HepG2 (cell line): ENCODE data around the gene CCDC82. TPM values are rescaled to one million over a fixed set of nuclear protein-coding genes. Genes with fewer than 3 reads are reported as not detected.

ENCODE experiments used
- CREB1 ChIP-seq, 2 experiments: fragments of 450-650 bp in 1 of 2; IDR thresholded peaks; 2 replicates each; pipeline ENCODE4 v1.6.1; 2016 to 2017; ENCODE audit warnings: control low read depth in 1 of 2, mild to moderate bottlenecking in 1 of 2, missing compliant biosample characterization in 1 of 2, missing genetic modification characterization in 1 of 2
- CSRNP1 ChIP-seq: sonication (generic); formaldehyde crosslinking; IDR thresholded peaks from 2 replicates; pipeline ENCODE4 v1.8.1; 2023; ENCODE audit warnings: mild to moderate bottlenecking, missing genetic modification reagents
- DZIP1 ChIP-seq: sonication (generic); formaldehyde crosslinking; IDR thresholded peaks from 2 replicates; pipeline ENCODE4 v1.5.0; 2020; ENCODE audit warnings: mild to moderate bottlenecking, missing genetic modification reagents
- KDM5A ChIP-seq: fragments of 200-600 bp; sonication (generic); IDR thresholded peaks from 2 replicates; pipeline ENCODE4 v1.7.0; 2018; ENCODE audit warnings: antibody characterized with exemption, mild to moderate bottlenecking, low read length, borderline replicate concordance
- PHF21A ChIP-seq: sonication (generic); formaldehyde crosslinking; IDR thresholded peaks from 2 replicates; pipeline ENCODE4 v1.5.0; 2020; ENCODE audit warnings: mild to moderate bottlenecking, missing genetic modification reagents
- POGZ ChIP-seq: sonication (generic); formaldehyde crosslinking; IDR thresholded peaks from 2 replicates; pipeline ENCODE4 v1.4.0; 2020; ENCODE audit warnings: mild to moderate bottlenecking, missing genetic modification reagents
- TCF7 ChIP-seq: sonication (generic); IDR thresholded peaks from 2 replicates; pipeline ENCODE4 v1.6.1; 2016; ENCODE audit warnings: antibody characterized with exemption, low read depth
- TFDP1 ChIP-seq: IDR thresholded peaks from 2 replicates; pipeline ENCODE4 v1.6.1; 2016; ENCODE audit warnings: missing compliant biosample characterization, missing genetic modification reagents, borderline replicate concordance
- THAP11 ChIP-seq: IDR thresholded peaks from 2 replicates; pipeline ENCODE4 v1.6.1; 2016; ENCODE audit warnings: missing biosample characterization, missing genetic modification reagents
- ZNF431 ChIP-seq: sonication (generic); formaldehyde crosslinking; IDR thresholded peaks from 2 replicates; pipeline ENCODE4 v1.9.0; 2022; ENCODE audit warnings: missing genetic modification reagents, low read depth, mild to moderate bottlenecking, borderline replicate concordance
- ZNF83 ChIP-seq: sonication (generic); formaldehyde crosslinking; IDR thresholded peaks from 2 replicates; pipeline ENCODE4 v1.4.0; 2020; ENCODE audit warnings: missing genetic modification reagents, mild to moderate bottlenecking, borderline replicate concordance
- ZSCAN20 ChIP-seq: sonication (generic); formaldehyde crosslinking; IDR thresholded peaks from 2 replicates; pipeline ENCODE4 v1.4.0; 2020; ENCODE audit warnings: missing genetic modification reagents, mild to moderate bottlenecking, borderline replicate concordance
- polyA plus RNA-seq, 8 experiments: library from polyadenylated mRNA; depleted of rRNA in 3 of 8; stranded (reverse) in 7 of 8; unstranded in 1 of 8; fragments of >200 nt; fragmentation: Illumina TruSeq in 4 of 8; extraction: Trizol in 4 of 8; gene quantifications; 2 replicates each; pipeline versions ENCODE4 v1.2.1 to v1.2.3, GENCODE V29; 2011 to 2016; ENCODE audit warnings: low read depth in 4 of 8, missing spikeins in 1 of 8, mixed read lengths in 1 of 8; ENCODE audit not compliant: insufficient read depth in 1 of 8
- total RNA-seq, 5 experiments: library from RNA; depleted of rRNA; stranded (reverse); fragments of >200 nt; fragmentation: Illumina TruSeq; extraction: Trizol; gene quantifications; 2 replicates each; pipeline ENCODE4 v1.2.3, GENCODE V29; 2016; ENCODE audit warnings: low read depth in 1 of 5
- TF ChIP-seq, protein P1 (sequence below): sonication (generic); formaldehyde crosslinking; IDR thresholded peaks from 2 replicates; pipeline ENCODE4 v1.4.0; 2020; ENCODE audit warnings: missing genetic modification reagents
- TF ChIP-seq, protein P2 (sequence below): sonication (generic); formaldehyde crosslinking; IDR thresholded peaks from 2 replicates; pipeline ENCODE4 v1.4.0; 2020; ENCODE audit warnings: missing genetic modification reagents
- TF ChIP-seq, protein P3 (sequence below): sonication (generic); IDR thresholded peaks from 2 replicates; pipeline ENCODE4 v1.6.1; 2016; ENCODE audit warnings: low read depth, borderline replicate concordance

CCDC82 gene
- total and polyA plus RNA-seq, 2 of the 13 experiments (the other 11 are each of a cell fraction or from before 2014, with no cell fraction given), result 19.7 to 25.7 TPM

GRCh38 chr11:96388891-96389719, 607 bp downstream of the CCDC82 start (continued):
- peak; percentile 31; the same call in 1 of the 2 replicates for TF ChIP-seq ZSCAN20 (CRISPR knock-in tag)
- TF ChIP-seq CSRNP1 (CRISPR knock-in tag), result 0 out of 2 replicates have a peak, but pooled peaks have one; percentile 10
- TF ChIP-seq CREB1 (IDR thresholded peaks at IDR 0.05), result peak; percentile 19; the same call in 1 of the 2 replicates
- TF ChIP-seq CREB1 (CRISPR knock-in tag; IDR thresholded peaks at IDR 0.05), result no peak
- no peak for TF ChIP-seq THAP11 (CRISPR knock-in tag)
- TF ChIP-seq, protein P1, sequence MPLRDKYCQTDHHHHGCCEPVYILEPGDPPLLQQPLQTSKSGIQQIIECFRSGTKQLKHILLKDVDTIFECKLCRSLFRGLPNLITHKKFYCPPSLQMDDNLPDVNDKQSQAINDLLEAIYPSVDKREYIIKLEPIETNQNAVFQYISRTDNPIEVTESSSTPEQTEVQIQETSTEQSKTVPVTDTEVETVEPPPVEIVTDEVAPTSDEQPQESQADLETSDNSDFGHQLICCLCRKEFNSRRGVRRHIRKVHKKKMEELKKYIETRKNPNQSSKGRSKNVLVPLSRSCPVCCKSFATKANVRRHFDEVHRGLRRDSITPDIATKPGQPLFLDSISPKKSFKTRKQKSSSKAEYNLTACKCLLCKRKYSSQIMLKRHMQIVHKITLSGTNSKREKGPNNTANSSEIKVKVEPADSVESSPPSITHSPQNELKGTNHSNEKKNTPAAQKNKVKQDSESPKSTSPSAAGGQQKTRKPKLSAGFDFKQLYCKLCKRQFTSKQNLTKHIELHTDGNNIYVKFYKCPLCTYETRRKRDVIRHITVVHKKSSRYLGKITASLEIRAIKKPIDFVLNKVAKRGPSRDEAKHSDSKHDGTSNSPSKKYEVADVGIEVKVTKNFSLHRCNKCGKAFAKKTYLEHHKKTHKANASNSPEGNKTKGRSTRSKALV (CRISPR knock-in tag), result peak; percentile 10; the same call in 1 of the 2 replicates
- no peak for TF ChIP-seq POGZ
- 0 out of 2 replicates have a peak, but pooled peaks have one; percentile 14 for TF ChIP-seq ZNF431 (CRISPR knock-in tag)
- TF ChIP-seq PHF21A (CRISPR knock-in tag), result peak; percentile 64
- TF ChIP-seq, protein P2, sequence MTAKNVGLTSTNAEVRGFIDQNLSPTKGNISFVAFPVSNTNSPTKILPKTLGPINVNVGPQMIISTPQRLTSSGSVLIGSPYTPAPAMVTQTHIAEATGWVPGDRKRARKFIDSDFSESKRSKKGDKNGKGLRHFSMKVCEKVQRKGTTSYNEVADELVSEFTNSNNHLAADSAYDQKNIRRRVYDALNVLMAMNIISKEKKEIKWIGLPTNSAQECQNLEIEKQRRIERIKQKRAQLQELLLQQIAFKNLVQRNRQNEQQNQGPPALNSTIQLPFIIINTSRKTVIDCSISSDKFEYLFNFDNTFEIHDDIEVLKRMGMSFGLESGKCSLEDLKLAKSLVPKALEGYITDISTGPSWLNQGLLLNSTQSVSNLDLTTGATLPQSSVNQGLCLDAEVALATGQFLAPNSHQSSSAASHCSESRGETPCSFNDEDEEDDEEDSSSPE, result peak; percentile 61; the same call in 1 of the 2 replicates
- TF ChIP-seq, protein P3, sequence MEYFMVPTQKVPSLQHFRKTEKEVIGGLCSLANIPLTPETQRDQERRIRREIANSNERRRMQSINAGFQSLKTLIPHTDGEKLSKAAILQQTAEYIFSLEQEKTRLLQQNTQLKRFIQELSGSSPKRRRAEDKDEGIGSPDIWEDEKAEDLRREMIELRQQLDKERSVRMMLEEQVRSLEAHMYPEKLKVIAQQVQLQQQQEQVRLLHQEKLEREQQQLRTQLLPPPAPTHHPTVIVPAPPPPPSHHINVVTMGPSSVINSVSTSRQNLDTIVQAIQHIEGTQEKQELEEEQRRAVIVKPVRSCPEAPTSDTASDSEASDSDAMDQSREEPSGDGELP, result peak; percentile 71; the same call in 1 of the 2 replicates
- 0 out of 2 replicates have a peak, but pooled peaks have one; percentile 1 for TF ChIP-seq DZIP1 (CRISPR knock-in tag)
- peak; percentile 46; the same call in 1 of the 2 replicates for TF ChIP-seq TFDP1 (CRISPR knock-in tag)
- no peak for TF ChIP-seq ZNF83 (CRISPR knock-in tag)
- 0 out of 2 replicates have a peak, but pooled peaks have one; percentile 19 for TF ChIP-seq TCF7
- TF ChIP-seq KDM5A, result peak; percentile 75; the same call in 1 of the 2 replicates
